HCEC 1CT (cell line): ENCODE results near the gene DCTD.

Experiments
- DNase-seq: peaks from one replicate; pipeline ENCODE4 v3.0.0-alpha.2; 2017

DCTD gene

GRCh38 chr4:182863501-182863900 lies 53.7 kb downstream of the DCTD start:
- no peak for DNase-seq

GRCh38 chr4:182862921-182863320 lies 54.3 kb downstream of the DCTD start:
- no peak for DNase-seq

- no peak for DNase-seq
These were observed 54.9 kb downstream of the DCTD start for GRCh38 chr4:182862141-182862875.

- no peak for DNase-seq
These were observed 55.8 kb downstream of the DCTD start for GRCh38 chr4:182861346-182861745.

GRCh38 chr4:182859730-182860129 lies 57.5 kb downstream of the DCTD start:
- no peak for DNase-seq

GRCh38 chr4:182858711-182859110 lies 58.5 kb downstream of the DCTD start:
- DNase-seq, result no peak

- no peak for DNase-seq
These were observed 60.3 kb downstream of the DCTD start for GRCh38 chr4:182856862-182857261.

- no peak for DNase-seq
These were observed 61.3 kb downstream of the DCTD start for GRCh38 chr4:182855877-182856276.

GRCh38 chr4:182855312-182855711 lies 61.9 kb downstream of the DCTD start:
- no peak for DNase-seq

- no peak for DNase-seq
These were observed 62.7 kb downstream of the DCTD start for GRCh38 chr4:182854466-182854865.

GRCh38 chr4:182853731-182854330 lies 63.4 kb downstream of the DCTD start:
- no peak for DNase-seq

GRCh38 chr4:182848685-182849084 lies 68.5 kb downstream of the DCTD start:
- DNase-seq, result no peak

GRCh38 chr4:182847576-182848450 lies 69.4 kb downstream of the DCTD start:
- no peak for DNase-seq

GRCh38 chr4:182846036-182846435 lies 71.2 kb downstream of the DCTD start:
- DNase-seq, result no peak

GRCh38 chr4:182845618-182846017 lies 71.6 kb downstream of the DCTD start:
- DNase-seq, result no peak

- no peak for DNase-seq
These were observed 73.3 kb downstream of the DCTD start for GRCh38 chr4:182843808-182844325.

GRCh38 chr4:182842759-182843390 lies 74.3 kb downstream of the DCTD start:
- DNase-seq, result no peak

GRCh38 chr4:182842104-182842600 lies 75.0 kb downstream of the DCTD start:
- no peak for DNase-seq

GRCh38 chr4:182840108-182840507 lies 77.1 kb downstream of the DCTD start:
- DNase-seq, result no peak
